ENCODE measurements around the gene LEMD1. TPM values are rescaled to one million over a fixed set of nuclear protein-coding genes. Genes with fewer than 3 reads are reported as not detected.
A peak's percentile ranks its signal among the peaks of the same experiment; 100 is the strongest.

The LEMD1 gene
- total RNA-seq, 4 donors from 2014 or later = 1.1 to 1.4 (median 1.3) TPM; not detected in 1

- intact Hi-C loops (cut with DNase I) = no loop called here
- H3K36me3 ChIP-seq = no peaks in the 10 kb centered on the region
- WGBS, 2 donors = 4 to 5% methylated on average over 13 to 26 of the region's 32 CpGs
- H3K27ac ChIP-seq = no peak overlapping the region
- H3K9me3 ChIP-seq = no peaks in the 10 kb centered on the region
- TF ChIP-seq POLR2A (IDR thresholded peaks at IDR 0.05) (no peak), CTCF (IDR thresholded peaks at IDR 0.05) (peak; percentile 53 to 82 (median 72))
- peaks cover 0 to 57% (median 0%) of the 10 kb centered on the region in 4 donors for H3K27me3 ChIP-seq
- no peak for DNase-seq
- H3K4me3 ChIP-seq = peak overlapping the region; percentile 20 to 75 (median 41)
- H3K4me1 ChIP-seq = peaks cover 0 to 11% (median 10%) of the 10 kb centered on the region in 3 donors
These were observed 8.9 kb upstream of the LEMD1 start for GRCh38 chr1:205430696-205431305.

- Histone ChIP-seq H3K27ac (no peak overlapping the region), H3K4me1 (peaks cover 0 to 11% (median 10%) of the 10 kb centered on the region in 3 donors), H3K36me3 (no peaks in the 10 kb centered on the region), H3K27me3 (peaks cover 0 to 57% (median 0%) of the 10 kb centered on the region in 4 donors), H3K4me3 (peak overlapping the region; percentile 20 to 75 (median 41)), H3K9me3 (no peaks in the 10 kb centered on the region)
- WGBS, 2 donors = 58 to 66% methylated on average over 14 to 27 of the region's 29 CpGs
- TF ChIP-seq CTCF (IDR thresholded peaks at IDR 0.05) = no peak
- no peak for TF ChIP-seq POLR2A (IDR thresholded peaks at IDR 0.05)
- DNase-seq = no peak
- intact Hi-C loops (cut with DNase I) = no loop called here
These were observed 8.2 kb upstream of the LEMD1 start for GRCh38 chr1:205429762-205430695.

- H3K27me3 ChIP-seq = peaks cover 0 to 47% (median 0%) of the 10 kb centered on the region in 4 donors
- H3K9me3 ChIP-seq = no peaks in the 10 kb centered on the region
- H3K36me3 ChIP-seq = no peaks in the 10 kb centered on the region
- WGBS, 2 donors = 50 to 65% methylated on average over 8 of the region's 8 CpGs
- H3K4me1 ChIP-seq = no peaks in the 10 kb centered on the region
- TF ChIP-seq CTCF (IDR thresholded peaks at IDR 0.05) (no peak), POLR2A (IDR thresholded peaks at IDR 0.05) (no peak)
- DNase-seq = no peak
- H3K4me3 ChIP-seq = no peak overlapping the region
- no peak overlapping the region for H3K27ac ChIP-seq
- intact Hi-C loops (cut with DNase I) = no loop called here
These were observed 3.2 kb upstream of the LEMD1 start for GRCh38 chr1:205424901-205425600.

- DNase-seq = no peak
- Histone ChIP-seq H3K27ac (no peak overlapping the region), H3K4me1 (no peaks in the 10 kb centered on the region), H3K27me3 (peaks cover 0 to 54% (median 0%) of the 10 kb centered on the region in 4 donors), H3K4me3 (no peak overlapping the region), H3K9me3 (no peaks in the 10 kb centered on the region), H3K36me3 (no peaks in the 10 kb centered on the region)
- intact Hi-C loops (cut with DNase I) = no loop called here
- WGBS, 2 donors = 78 to 85% methylated on average over 6 of the region's 6 CpGs
- no peak for TF ChIP-seq POLR2A (IDR thresholded peaks at IDR 0.05)
- TF ChIP-seq CTCF (IDR thresholded peaks at IDR 0.05) = no peak
These were observed 2.1 kb upstream of the LEMD1 start for GRCh38 chr1:205423814-205424399.
